Fibroblast of skin of scalp (primary cell): ENCODE data around the gene USP36.
A peak's percentile ranks its signal among the peaks of the same experiment; 100 is the strongest.

ENCODE experiments used
- DNase-seq: peaks from one replicate; pipeline ENCODE4 v3.0.0-alpha.2; 2013

The USP36 gene

GRCh38 chr17:78838574-78839005 lies 2.0 kb downstream of the USP36 start:
- no peak for DNase-seq

GRCh38 chr17:78836420-78837021 lies 4.1 kb downstream of the USP36 start:
- DNase-seq = no peak

- DNase-seq = no peak
These were observed 6.0 kb downstream of the USP36 start for GRCh38 chr17:78834571-78834970.

- DNase-seq = no peak
These were observed 8.1 kb downstream of the USP36 start for GRCh38 chr17:78832541-78832810.

GRCh38 chr17:78831688-78832540 lies 8.7 kb downstream of the USP36 start:
- no peak for DNase-seq

GRCh38 chr17:78829477-78829876 lies 11.1 kb downstream of the USP36 start:
- no peak for DNase-seq

GRCh38 chr17:78828470-78829185 lies 12.0 kb downstream of the USP36 start:
- DNase-seq = peak; percentile 53

- DNase-seq = no peak
These were observed 13.6 kb downstream of the USP36 start for GRCh38 chr17:78826836-78827509.

GRCh38 chr17:78826421-78826820 lies 14.2 kb downstream of the USP36 start:
- no peak for DNase-seq

- no peak for DNase-seq
These were observed 14.9 kb downstream of the USP36 start for GRCh38 chr17:78825696-78826095.

GRCh38 chr17:78824240-78824639 lies 16.4 kb downstream of the USP36 start:
- no peak for DNase-seq

GRCh38 chr17:78823282-78824046 lies 17.1 kb downstream of the USP36 start:
- DNase-seq = no peak

- DNase-seq = peak; percentile 59
These were observed 18.1 kb downstream of the USP36 start for GRCh38 chr17:78822552-78822951.

GRCh38 chr17:78821961-78822360 lies 18.7 kb downstream of the USP36 start:
- no peak for DNase-seq

GRCh38 chr17:78820841-78821240 lies 19.8 kb downstream of the USP36 start:
- no peak for DNase-seq

GRCh38 chr17:78819806-78820792 lies 20.5 kb downstream of the USP36 start:
- DNase-seq = no peak

GRCh38 chr17:78819402-78819801 lies 21.2 kb downstream of the USP36 start:
- DNase-seq = no peak

GRCh38 chr17:78818932-78819331 lies 21.7 kb downstream of the USP36 start:
- no peak for DNase-seq

GRCh38 chr17:78818152-78818846 lies 22.3 kb downstream of the USP36 start:
- no peak for DNase-seq

- DNase-seq = no peak
These were observed 23.5 kb downstream of the USP36 start for GRCh38 chr17:78817123-78817522.
